ENCODE measurements around the gene GALNT18.

DNA sequence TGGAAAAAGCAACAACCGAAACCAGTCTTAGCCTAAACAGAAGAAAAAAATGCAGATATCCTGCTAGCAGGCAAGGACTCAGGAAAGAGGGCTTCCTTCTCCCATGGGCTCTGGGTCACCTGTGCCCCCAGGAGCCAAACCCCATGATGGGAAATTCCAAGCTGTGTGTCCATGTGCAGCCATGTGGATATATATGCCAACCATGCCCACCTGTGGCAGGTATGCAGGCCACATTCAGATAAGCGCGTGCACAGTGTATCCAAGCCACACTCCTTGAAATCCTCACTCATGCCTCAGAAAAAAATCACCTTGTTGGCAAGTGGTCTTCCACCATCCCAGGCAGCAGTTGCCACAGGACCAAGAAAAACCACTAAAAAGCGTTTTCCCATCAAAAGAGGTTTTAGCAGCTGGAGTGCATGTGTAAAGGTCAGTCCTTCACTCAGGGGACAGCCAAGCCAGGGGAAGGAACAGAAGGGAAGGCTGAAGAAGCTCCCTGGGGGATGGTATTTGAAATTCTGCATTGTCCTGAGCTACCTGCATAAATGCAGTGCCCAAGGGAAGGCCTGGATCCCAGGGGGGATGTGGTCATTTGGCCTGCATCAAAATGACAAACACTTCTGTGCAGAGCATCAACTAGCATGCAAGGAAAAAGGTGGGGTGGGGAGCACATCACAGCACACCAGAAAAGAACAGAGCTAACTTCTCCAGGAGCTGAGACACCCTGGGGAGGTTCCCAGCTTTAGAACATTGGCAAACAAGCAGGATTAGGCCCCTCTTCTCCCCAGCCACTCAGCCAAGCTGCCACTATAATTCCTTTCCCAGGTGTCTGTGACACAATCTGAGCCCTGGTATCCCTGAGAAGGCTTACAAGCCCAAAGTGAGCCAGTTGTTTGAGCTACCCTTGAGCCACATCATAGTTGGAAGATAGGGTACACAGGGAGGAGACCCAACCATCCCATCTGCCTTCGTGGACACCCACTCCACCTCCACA lies 76.2 kb downstream of the GALNT18 start:
- TF ChIP-seq, protein P1, sequence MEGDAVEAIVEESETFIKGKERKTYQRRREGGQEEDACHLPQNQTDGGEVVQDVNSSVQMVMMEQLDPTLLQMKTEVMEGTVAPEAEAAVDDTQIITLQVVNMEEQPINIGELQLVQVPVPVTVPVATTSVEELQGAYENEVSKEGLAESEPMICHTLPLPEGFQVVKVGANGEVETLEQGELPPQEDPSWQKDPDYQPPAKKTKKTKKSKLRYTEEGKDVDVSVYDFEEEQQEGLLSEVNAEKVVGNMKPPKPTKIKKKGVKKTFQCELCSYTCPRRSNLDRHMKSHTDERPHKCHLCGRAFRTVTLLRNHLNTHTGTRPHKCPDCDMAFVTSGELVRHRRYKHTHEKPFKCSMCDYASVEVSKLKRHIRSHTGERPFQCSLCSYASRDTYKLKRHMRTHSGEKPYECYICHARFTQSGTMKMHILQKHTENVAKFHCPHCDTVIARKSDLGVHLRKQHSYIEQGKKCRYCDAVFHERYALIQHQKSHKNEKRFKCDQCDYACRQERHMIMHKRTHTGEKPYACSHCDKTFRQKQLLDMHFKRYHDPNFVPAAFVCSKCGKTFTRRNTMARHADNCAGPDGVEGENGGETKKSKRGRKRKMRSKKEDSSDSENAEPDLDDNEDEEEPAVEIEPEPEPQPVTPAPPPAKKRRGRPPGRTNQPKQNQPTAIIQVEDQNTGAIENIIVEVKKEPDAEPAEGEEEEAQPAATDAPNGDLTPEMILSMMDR (IDR thresholded peaks at IDR 0.05) = no peak
- no peak for TF ChIP-seq POLR2A (IDR thresholded peaks at IDR 0.05)

All from breast epithelium (tissue), 3 donors.